Measurements from ENCODE around the gene DCDC1.

GRCh38 chr11:30936491-30936890 lies 433.0 kb downstream of the DCDC1 start:
- no peak for TF ChIP-seq CTCF (IDR thresholded peaks at IDR 0.05)
- no peak for TF ChIP-seq EP300 (IDR thresholded peaks at IDR 0.05)
- no peak for TF ChIP-seq POLR2A (IDR thresholded peaks at IDR 0.05)
